ENCODE data around the gene DAPK1. TPM values are rescaled to one million over a fixed set of nuclear protein-coding genes. Genes with fewer than 3 reads are reported as not detected.

Gene DAPK1
- total and polyA plus RNA-seq, 2 donors: 28.1 to 35.5 TPM

DNA sequence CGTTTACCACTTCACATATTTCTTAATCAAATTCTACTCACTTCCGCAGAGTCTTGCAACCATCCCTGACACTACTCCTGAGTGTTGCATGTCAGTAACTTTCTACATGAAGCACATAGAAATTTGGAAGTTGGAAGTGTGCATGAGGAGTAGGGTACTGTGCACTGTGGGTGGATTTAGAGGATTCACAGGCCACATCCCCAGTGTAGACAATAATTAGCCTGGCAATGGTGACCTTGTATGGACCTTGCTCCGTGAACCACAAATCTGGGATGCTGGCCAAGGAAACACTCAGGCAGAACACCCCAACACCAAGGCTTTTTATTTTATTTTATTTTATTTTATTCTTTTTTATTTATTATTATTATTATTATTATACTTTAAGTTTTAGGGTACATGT is 253.8 kb downstream of the DAPK1 start:
- no peaks in the 10 kb centered on the region for H3K9me3 ChIP-seq (ENCODE audit: control insufficient read depth in 2 of 2, insufficient read depth in 1 of 2, low read length in 1 of 2)
- no peak for DNase-seq (ENCODE audit: low read depth in 6 of 9, low spot score in 9 of 9)
- WGBS: 97% methylated on average over 3 of the region's 3 CpGs
- H3K4me1 ChIP-seq (ENCODE audit: control insufficient read depth in 2 of 2, insufficient read depth in 2 of 2, low read length in 2 of 2): no peaks in the 10 kb centered on the region
- no peaks in the 10 kb centered on the region for H3K36me3 ChIP-seq (ENCODE audit: control insufficient read depth in 2 of 2, insufficient read depth in 2 of 2, low read length in 1 of 2)
- H3K4me3 ChIP-seq (ENCODE audit: low read length in 2 of 2): no peak overlapping the region
- peaks cover 2 to 3% of the 10 kb centered on the region in 2 donors for H3K27me3 ChIP-seq (ENCODE audit: control insufficient read depth in 2 of 2, insufficient read depth in 1 of 2, low read length in 1 of 2)
- H3K27ac ChIP-seq (ENCODE audit: low read depth in 1 of 2, low read length in 1 of 2): no peak overlapping the region

DNA sequence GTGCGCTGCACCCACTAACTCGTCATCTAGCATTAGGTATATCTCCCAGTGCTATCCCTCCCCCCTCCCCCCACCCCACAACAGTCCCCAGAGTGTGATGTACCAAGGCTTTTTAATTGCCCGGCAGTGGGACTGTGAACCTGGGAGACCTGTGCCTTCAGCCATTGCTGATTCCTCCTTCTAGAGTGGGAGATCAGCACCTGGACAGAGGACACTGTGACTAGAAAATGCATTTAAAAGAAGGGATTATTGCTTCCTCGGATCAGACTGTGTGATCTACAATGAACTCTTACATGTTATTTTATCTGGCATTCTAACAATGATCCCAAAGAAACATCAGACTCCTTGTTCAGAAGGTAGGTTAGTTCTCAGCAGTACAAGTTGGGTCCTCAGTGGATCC is 254.2 kb downstream of the DAPK1 start:
- no peak for DNase-seq (ENCODE audit: low read depth in 6 of 9, low spot score in 9 of 9)
- no peaks in the 10 kb centered on the region for H3K4me1 ChIP-seq (ENCODE audit: control insufficient read depth in 2 of 2, insufficient read depth in 2 of 2, low read length in 2 of 2)
- H3K27me3 ChIP-seq (ENCODE audit: control insufficient read depth in 2 of 2, insufficient read depth in 1 of 2, low read length in 1 of 2): peaks cover 2 to 3% of the 10 kb centered on the region in 2 donors
- no peaks in the 10 kb centered on the region for H3K9me3 ChIP-seq (ENCODE audit: control insufficient read depth in 2 of 2, insufficient read depth in 1 of 2, low read length in 1 of 2)
- no peak overlapping the region for H3K27ac ChIP-seq (ENCODE audit: low read depth in 1 of 2, low read length in 1 of 2)
- WGBS: 86% methylated on average over 2 of the region's 4 CpGs
- no peaks in the 10 kb centered on the region for H3K36me3 ChIP-seq (ENCODE audit: control insufficient read depth in 2 of 2, insufficient read depth in 2 of 2, low read length in 1 of 2)
- no peak overlapping the region for H3K4me3 ChIP-seq (ENCODE audit: low read length in 2 of 2)

DNA sequence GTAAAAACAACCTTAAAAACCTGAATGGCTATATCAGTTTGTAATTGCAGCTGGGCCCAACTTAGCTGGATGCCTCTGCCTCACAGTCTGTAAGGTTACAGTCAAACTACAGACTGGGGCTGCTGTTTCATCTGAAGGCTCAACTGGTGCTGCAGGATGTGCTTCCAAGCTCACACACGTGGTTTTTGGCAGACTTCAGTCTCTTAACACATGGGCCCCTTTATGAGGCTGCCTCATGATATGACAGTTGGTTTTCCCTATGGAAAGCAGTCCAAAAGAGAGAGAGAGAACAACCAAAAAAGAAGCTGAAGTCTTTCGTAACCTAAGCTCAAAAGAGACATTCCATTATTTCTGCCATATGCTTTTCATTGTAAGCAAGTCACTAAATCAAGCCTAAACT is 255.6 kb downstream of the DAPK1 start:
- DNase-seq (ENCODE audit: low read depth in 6 of 9, low spot score in 9 of 9): no peak
- Histone ChIP-seq H3K27me3 (ENCODE audit: control insufficient read depth in 2 of 2, insufficient read depth in 1 of 2, low read length in 1 of 2) (peaks cover 0 to 2% of the 10 kb centered on the region in 2 donors), H3K4me1 (ENCODE audit: control insufficient read depth in 2 of 2, insufficient read depth in 2 of 2, low read length in 2 of 2) (no peaks in the 10 kb centered on the region), H3K27ac (ENCODE audit: low read depth in 1 of 2, low read length in 1 of 2) (no peak overlapping the region), H3K4me3 (ENCODE audit: low read length in 2 of 2) (no peak overlapping the region), H3K9me3 (ENCODE audit: control insufficient read depth in 2 of 2, insufficient read depth in 1 of 2, low read length in 1 of 2) (no peaks in the 10 kb centered on the region), H3K36me3 (ENCODE audit: control insufficient read depth in 2 of 2, insufficient read depth in 2 of 2, low read length in 1 of 2) (no peaks in the 10 kb centered on the region)
- 82% methylated on average over 2 of the region's 2 CpGs for WGBS

Other genes starting within 250 kb of the DAPK1 start
- gene CTSL, start 228.3 kb downstream of the DAPK1 start, total RNA-seq: 117 TPM
- gene CTSL, start 228.3 kb downstream of the DAPK1 start, polyA plus RNA-seq: 264 TPM

Measured in thymus (tissue), 11 donors.